ENCODE results near the gene CMPK2. TPM values are rescaled to one million over a fixed set of nuclear protein-coding genes. Genes with fewer than 3 reads are reported as not detected.

The CMPK2 gene
- polyA plus RNA-seq, 1 of the 3 experiments (the other 2 are of a cell fraction), result 1.1 TPM

DNA sequence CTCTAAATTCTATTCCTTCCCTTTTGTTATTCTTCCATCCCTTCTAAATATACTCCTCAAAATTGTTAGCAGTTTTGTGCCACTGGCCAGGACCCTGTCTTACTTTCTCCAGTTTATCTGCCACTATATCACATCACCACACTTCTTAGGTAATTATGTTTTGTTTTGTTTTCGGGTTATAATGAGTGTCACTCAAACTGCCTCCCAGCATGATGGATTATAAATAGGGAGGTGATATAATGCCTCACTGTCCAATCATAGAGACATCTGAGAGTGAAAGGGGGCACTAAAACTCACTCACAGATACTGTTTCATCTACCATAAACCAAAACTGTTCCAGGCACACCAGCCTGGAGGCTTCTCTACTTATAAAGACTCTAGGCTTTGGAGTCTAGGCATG, 15.3 kb upstream of the CMPK2 start:
- Histone ChIP-seq H3K4me1 (ENCODE audit: control insufficient read depth in 1 of 2, insufficient read depth in 2 of 2, low read depth in 1 of 2, low read length in 1 of 2) (peaks cover 0 to 5% of the 10 kb centered on the region in 2 experiments; a peak in 2 of 4 replicates), H3K9me2 (no peaks in the 10 kb centered on the region), H3K4me3 (ENCODE audit: low read depth in 2 of 2, low read length in 1 of 2) (no peak overlapping the region), H3K27me3 (ENCODE audit: insufficient read depth) (no peaks in the 10 kb centered on the region), H3K9ac (no peak overlapping the region), H3K79me2 (ENCODE audit: insufficient read depth) (no peaks in the 10 kb centered on the region), H3K9me3 (no peaks in the 10 kb centered on the region), H3F3A (replicated peaks; ENCODE audit: insufficient read depth) (no peaks in the 10 kb centered on the region), H3K4me2 (no peak overlapping the region), H2AFZ (ENCODE audit: low read depth) (no peak overlapping the region), H3K27ac (ENCODE audit: low read depth in 2 of 2, low read length in 1 of 2) (no peak overlapping the region), H3K36me3 (replicated peaks in 1 of 2; ENCODE audit: control insufficient read depth in 1 of 2, insufficient read depth in 2 of 2, low read length in 1 of 2) (no peaks in the 10 kb centered on the region), H4K20me1 (ENCODE audit: insufficient read depth) (no peaks in the 10 kb centered on the region)
- WGBS (ENCODE audit: low lambda C conversion rate), result 8% methylated on average over 1 of the region's 1 CpG
- ChIA-PET CTCF (interaction anchor here (1.0 to 4.7 kb wide), 2 partner anchors 9 to 15 kb away, joined by 3 to 24 read pairs; no protein-coding TSS in a partner anchor), POLR2A (no interaction called here)
- DNase-seq, result no peak
- TF ChIP-seq, protein P1, sequence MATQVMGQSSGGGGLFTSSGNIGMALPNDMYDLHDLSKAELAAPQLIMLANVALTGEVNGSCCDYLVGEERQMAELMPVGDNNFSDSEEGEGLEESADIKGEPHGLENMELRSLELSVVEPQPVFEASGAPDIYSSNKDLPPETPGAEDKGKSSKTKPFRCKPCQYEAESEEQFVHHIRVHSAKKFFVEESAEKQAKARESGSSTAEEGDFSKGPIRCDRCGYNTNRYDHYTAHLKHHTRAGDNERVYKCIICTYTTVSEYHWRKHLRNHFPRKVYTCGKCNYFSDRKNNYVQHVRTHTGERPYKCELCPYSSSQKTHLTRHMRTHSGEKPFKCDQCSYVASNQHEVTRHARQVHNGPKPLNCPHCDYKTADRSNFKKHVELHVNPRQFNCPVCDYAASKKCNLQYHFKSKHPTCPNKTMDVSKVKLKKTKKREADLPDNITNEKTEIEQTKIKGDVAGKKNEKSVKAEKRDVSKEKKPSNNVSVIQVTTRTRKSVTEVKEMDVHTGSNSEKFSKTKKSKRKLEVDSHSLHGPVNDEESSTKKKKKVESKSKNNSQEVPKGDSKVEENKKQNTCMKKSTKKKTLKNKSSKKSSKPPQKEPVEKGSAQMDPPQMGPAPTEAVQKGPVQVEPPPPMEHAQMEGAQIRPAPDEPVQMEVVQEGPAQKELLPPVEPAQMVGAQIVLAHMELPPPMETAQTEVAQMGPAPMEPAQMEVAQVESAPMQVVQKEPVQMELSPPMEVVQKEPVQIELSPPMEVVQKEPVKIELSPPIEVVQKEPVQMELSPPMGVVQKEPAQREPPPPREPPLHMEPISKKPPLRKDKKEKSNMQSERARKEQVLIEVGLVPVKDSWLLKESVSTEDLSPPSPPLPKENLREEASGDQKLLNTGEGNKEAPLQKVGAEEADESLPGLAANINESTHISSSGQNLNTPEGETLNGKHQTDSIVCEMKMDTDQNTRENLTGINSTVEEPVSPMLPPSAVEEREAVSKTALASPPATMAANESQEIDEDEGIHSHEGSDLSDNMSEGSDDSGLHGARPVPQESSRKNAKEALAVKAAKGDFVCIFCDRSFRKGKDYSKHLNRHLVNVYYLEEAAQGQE (IDR thresholded peaks at IDR 0.05; ENCODE audit: low read depth, low read length), result no peak
- no peak for TF ChIP-seq NFIC (IDR thresholded peaks at IDR 0.05; ENCODE audit: borderline replicate concordance)
- TF ChIP-seq FOXM1 (IDR thresholded peaks at IDR 0.05; ENCODE audit: low read depth), result no peak
- no peak for TF ChIP-seq YY1 (IDR thresholded peaks at IDR 0.05; ENCODE audit: low read depth)

DNA sequence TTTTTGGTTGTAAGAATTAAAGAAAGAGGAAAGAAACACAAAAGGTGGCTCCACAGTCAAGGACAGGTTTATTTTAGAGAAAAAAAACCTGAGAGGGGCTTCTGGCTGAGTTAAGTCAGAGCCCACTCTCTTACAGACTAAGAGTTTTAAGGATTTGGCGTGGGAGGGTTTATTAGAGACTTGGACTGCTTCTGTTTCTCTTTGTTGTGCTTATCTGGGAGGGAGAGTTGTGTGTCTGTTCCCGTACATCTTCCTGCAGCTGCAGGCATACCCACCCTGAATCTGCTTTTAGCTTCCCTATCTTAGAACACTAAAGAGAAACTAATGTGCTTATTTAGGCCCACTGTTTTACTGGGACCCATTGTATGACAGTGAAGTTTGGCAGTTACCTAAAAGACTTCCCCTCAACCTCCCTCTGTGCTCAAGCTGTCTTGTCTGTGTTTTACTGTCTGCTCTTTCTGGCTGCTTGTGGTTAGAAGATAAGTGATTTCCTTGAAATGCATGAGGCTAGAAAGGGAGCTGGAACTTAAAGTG, 14.6 kb upstream of the CMPK2 start:
- H3K9me2 ChIP-seq, result no peaks in the 10 kb centered on the region
- 39% methylated on average over 2 of the region's 2 CpGs for WGBS (ENCODE audit: low lambda C conversion rate)
- no peaks in the 10 kb centered on the region for H3K79me2 ChIP-seq (ENCODE audit: insufficient read depth)
- no peak for DNase-seq
- H3K9me3 ChIP-seq, result no peaks in the 10 kb centered on the region
- ChIA-PET CTCF (interaction anchor here (0.9 to 4.7 kb wide), 3 partner anchors 9 to 131 kb away, joined by 3 to 24 read pairs (median 3); no protein-coding TSS in a partner anchor), POLR2A (no interaction called here)
- peaks cover 0 to 5% of the 10 kb centered on the region in 2 experiments; a peak in 2 of 4 replicates for H3K4me1 ChIP-seq (ENCODE audit: control insufficient read depth in 1 of 2, insufficient read depth in 2 of 2, low read depth in 1 of 2, low read length in 1 of 2)
- H3K27ac ChIP-seq (ENCODE audit: low read depth in 2 of 2, low read length in 1 of 2), result no peak overlapping the region
- no peaks in the 10 kb centered on the region for H3K27me3 ChIP-seq (ENCODE audit: insufficient read depth)
- no peak overlapping the region for H3K9ac ChIP-seq
- no peaks in the 10 kb centered on the region for H3K36me3 ChIP-seq (replicated peaks in 1 of 2; ENCODE audit: control insufficient read depth in 1 of 2, insufficient read depth in 2 of 2, low read length in 1 of 2)
- no peak overlapping the region for H3K4me2 ChIP-seq
- no peaks in the 10 kb centered on the region for H3F3A ChIP-seq (replicated peaks; ENCODE audit: insufficient read depth)
- no peak overlapping the region for H3K4me3 ChIP-seq (ENCODE audit: low read depth in 2 of 2, low read length in 1 of 2)
- H4K20me1 ChIP-seq (ENCODE audit: insufficient read depth), result no peaks in the 10 kb centered on the region
- H2AFZ ChIP-seq (ENCODE audit: low read depth), result no peak overlapping the region
- TF ChIP-seq RFX5 (IDR thresholded peaks at IDR 0.05; ENCODE audit: low read length) (no peak), GABPA (IDR thresholded peaks at IDR 0.05; ENCODE audit: low read depth) (no peak), RAD21 (IDR thresholded peaks at IDR 0.05; ENCODE audit: low read length) (no peak), TCF12 (IDR thresholded peaks at IDR 0.05) (no peak), JUND (IDR thresholded peaks at IDR 0.05) (no peak), NFIC (IDR thresholded peaks at IDR 0.05; ENCODE audit: borderline replicate concordance) (no peak), RXRA (IDR thresholded peaks at IDR 0.05; ENCODE audit: borderline replicate concordance, low read depth) (no peak), ELF1 (IDR thresholded peaks at IDR 0.05) (no peak), RCOR1 (IDR thresholded peaks at IDR 0.05; ENCODE audit: low read length) (no peak), NRF1 (IDR thresholded peaks at IDR 0.05; ENCODE audit: low read depth, low read length) (no peak), TEAD4 (IDR thresholded peaks at IDR 0.05; ENCODE audit: borderline replicate concordance, insufficient read depth) (no peak)
- TF ChIP-seq, protein P2, sequence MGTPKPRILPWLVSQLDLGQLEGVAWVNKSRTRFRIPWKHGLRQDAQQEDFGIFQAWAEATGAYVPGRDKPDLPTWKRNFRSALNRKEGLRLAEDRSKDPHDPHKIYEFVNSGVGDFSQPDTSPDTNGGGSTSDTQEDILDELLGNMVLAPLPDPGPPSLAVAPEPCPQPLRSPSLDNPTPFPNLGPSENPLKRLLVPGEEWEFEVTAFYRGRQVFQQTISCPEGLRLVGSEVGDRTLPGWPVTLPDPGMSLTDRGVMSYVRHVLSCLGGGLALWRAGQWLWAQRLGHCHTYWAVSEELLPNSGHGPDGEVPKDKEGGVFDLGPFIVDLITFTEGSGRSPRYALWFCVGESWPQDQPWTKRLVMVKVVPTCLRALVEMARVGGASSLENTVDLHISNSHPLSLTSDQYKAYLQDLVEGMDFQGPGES (IDR thresholded peaks at IDR 0.05; ENCODE audit: low read depth, low read length), result no peak
- TF ChIP-seq, protein P1 (IDR thresholded peaks at IDR 0.05; ENCODE audit: low read depth, low read length), result no peak
- TF ChIP-seq, protein P3, sequence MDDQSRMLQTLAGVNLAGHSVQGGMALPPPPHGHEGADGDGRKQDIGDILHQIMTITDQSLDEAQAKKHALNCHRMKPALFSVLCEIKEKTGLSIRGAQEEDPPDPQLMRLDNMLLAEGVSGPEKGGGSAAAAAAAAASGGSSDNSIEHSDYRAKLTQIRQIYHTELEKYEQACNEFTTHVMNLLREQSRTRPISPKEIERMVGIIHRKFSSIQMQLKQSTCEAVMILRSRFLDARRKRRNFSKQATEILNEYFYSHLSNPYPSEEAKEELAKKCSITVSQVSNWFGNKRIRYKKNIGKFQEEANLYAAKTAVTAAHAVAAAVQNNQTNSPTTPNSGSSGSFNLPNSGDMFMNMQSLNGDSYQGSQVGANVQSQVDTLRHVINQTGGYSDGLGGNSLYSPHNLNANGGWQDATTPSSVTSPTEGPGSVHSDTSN (IDR thresholded peaks at IDR 0.05), result no peak
- TF ChIP-seq, protein P4, sequence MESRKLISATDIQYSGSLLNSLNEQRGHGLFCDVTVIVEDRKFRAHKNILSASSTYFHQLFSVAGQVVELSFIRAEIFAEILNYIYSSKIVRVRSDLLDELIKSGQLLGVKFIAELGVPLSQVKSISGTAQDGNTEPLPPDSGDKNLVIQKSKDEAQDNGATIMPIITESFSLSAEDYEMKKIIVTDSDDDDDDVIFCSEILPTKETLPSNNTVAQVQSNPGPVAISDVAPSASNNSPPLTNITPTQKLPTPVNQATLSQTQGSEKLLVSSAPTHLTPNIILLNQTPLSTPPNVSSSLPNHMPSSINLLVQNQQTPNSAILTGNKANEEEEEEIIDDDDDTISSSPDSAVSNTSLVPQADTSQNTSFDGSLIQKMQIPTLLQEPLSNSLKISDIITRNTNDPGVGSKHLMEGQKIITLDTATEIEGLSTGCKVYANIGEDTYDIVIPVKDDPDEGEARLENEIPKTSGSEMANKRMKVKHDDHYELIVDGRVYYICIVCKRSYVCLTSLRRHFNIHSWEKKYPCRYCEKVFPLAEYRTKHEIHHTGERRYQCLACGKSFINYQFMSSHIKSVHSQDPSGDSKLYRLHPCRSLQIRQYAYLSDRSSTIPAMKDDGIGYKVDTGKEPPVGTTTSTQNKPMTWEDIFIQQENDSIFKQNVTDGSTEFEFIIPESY (IDR thresholded peaks at IDR 0.05; ENCODE audit: borderline replicate concordance, low read depth), result no peak

Measured in SK-N-SH (cell line).